HEK293 (cell line): ENCODE data around the gene SEC24C.

ENCODE experiments used
- CTCF ChIA-PET: fragments of 350-600 bp; formaldehyde crosslinking; extraction: SDS; loops from one replicate; lab custom pipeline; 2021; ENCODE audit warnings: antibody characterized with exemption; lab: Yijun Ruan, JAX
- POLR2A ChIA-PET: fragments of 300-600 bp; formaldehyde crosslinking; extraction: SDS; loops from one replicate; lab custom pipeline; 2020; ENCODE audit warnings: antibody characterized with exemption, inconsistent platforms; lab: Yijun Ruan, JAX
- H3K27ac ChIP-seq: fragments of 200-500 bp; sonication (Bioruptor generic); 2 replicates; pipeline ENCODE4 v1.5.1; 2014; ENCODE audit warnings: low read depth, low read length, control low read depth, inconsistent platforms; ENCODE audit errors: extremely low read depth
- H3K36me3 ChIP-seq, 2 experiments: fragments of 200-500 bp in 1 of 2; sonication (Bioruptor generic) in 1 of 2; 1 replicate in 1 of 2; 2 replicates in 1 of 2; pipeline ENCODE4 v1.5.1; 2014 to 2017; ENCODE audit warnings: inconsistent platforms in 2 of 2, low read length in 2 of 2; ENCODE audit not compliant: control insufficient read depth in 2 of 2, insufficient read depth in 1 of 2
- H3K4me1 ChIP-seq: fragments of 200-500 bp; sonication (Bioruptor generic); 2 replicates; pipeline ENCODE4 v1.5.1; 2014; ENCODE audit warnings: mild to moderate bottlenecking, low read length, inconsistent platforms; ENCODE audit not compliant: control insufficient read depth, insufficient read depth
- H3K4me3 ChIP-seq: 2 replicates; pipeline ENCODE4 v1.5.1; 2011; ENCODE audit warnings: low read depth, mild to moderate bottlenecking, control low read depth, low read length, moderate library complexity
- H3K9me3 ChIP-seq: fragments of 200-500 bp; sonication (Bioruptor generic); 2 replicates; pipeline ENCODE4 v1.5.1; 2014; ENCODE audit warnings: low read depth, low read length, inconsistent platforms; ENCODE audit not compliant: control insufficient read depth, insufficient read depth
- GLI4 ChIP-seq: fragments of 450-650 bp; formaldehyde crosslinking; IDR thresholded peaks from 2 replicates; pipeline ENCODE4 v1.5.1; 2016; ENCODE audit warnings: missing biosample characterization, missing genetic modification characterization
- HIC1 ChIP-seq: fragments of 450-650 bp; formaldehyde crosslinking; IDR thresholded peaks from 2 replicates; pipeline ENCODE4 v1.5.1; 2016; ENCODE audit warnings: missing biosample characterization, missing genetic modification characterization
- KLF8 ChIP-seq: fragments of 450-650 bp; formaldehyde crosslinking; IDR thresholded peaks from 2 replicates; pipeline ENCODE4 v1.5.1; 2016; ENCODE audit warnings: missing biosample characterization, missing genetic modification characterization
- PBX3 ChIP-seq: sonication (generic); formaldehyde crosslinking; IDR thresholded peaks from 2 replicates; pipeline ENCODE4 v1.8.1; 2022; ENCODE audit warnings: mild to moderate bottlenecking, moderate library complexity, missing genetic modification reagents
- REST ChIP-seq: fragments of 450-650 bp; formaldehyde crosslinking; IDR thresholded peaks from 2 replicates; pipeline ENCODE4 v1.5.1; 2016; ENCODE audit warnings: missing biosample characterization, missing genetic modification characterization
- ZBTB48 ChIP-seq: fragments of 450-650 bp; formaldehyde crosslinking; IDR thresholded peaks from 2 replicates; pipeline ENCODE4 v1.5.1; 2016; ENCODE audit warnings: missing biosample characterization, missing genetic modification characterization
- ZFP37 ChIP-seq: fragments of 450-650 bp; formaldehyde crosslinking; IDR thresholded peaks from 2 replicates; pipeline ENCODE4 v1.5.1; 2016; ENCODE audit warnings: missing biosample characterization, missing genetic modification characterization
- ZFP41 ChIP-seq: fragments of 450-650 bp; formaldehyde crosslinking; IDR thresholded peaks from 2 replicates; pipeline ENCODE4 v1.5.1; 2016; ENCODE audit warnings: missing biosample characterization, missing genetic modification characterization, borderline replicate concordance
- ZNF140 ChIP-seq: fragments of 450-650 bp; formaldehyde crosslinking; IDR thresholded peaks from 2 replicates; pipeline ENCODE4 v1.5.1; 2016; ENCODE audit warnings: missing biosample characterization, missing genetic modification characterization
- ZNF175 ChIP-seq: fragments of 450-650 bp; formaldehyde crosslinking; IDR thresholded peaks from 2 replicates; pipeline ENCODE4 v1.5.1; 2016; ENCODE audit warnings: missing biosample characterization, missing genetic modification characterization
- ZNF223 ChIP-seq: fragments of 450-650 bp; formaldehyde crosslinking; IDR thresholded peaks from 2 replicates; pipeline ENCODE4 v1.5.1; 2016; ENCODE audit warnings: missing biosample characterization, missing genetic modification characterization
- ZNF311 ChIP-seq: fragments of 450-650 bp; formaldehyde crosslinking; IDR thresholded peaks from 2 replicates; pipeline ENCODE4 v1.5.1; 2017; ENCODE audit warnings: missing biosample characterization, missing genetic modification characterization, borderline replicate concordance
- ZNF394 ChIP-seq: fragments of 450-650 bp; formaldehyde crosslinking; IDR thresholded peaks from 2 replicates; pipeline ENCODE4 v1.5.1; 2016; ENCODE audit warnings: missing biosample characterization, missing genetic modification characterization, mild to moderate bottlenecking, moderate library complexity, borderline replicate concordance
- ZNF513 ChIP-seq: fragments of 450-650 bp; IDR thresholded peaks from 2 replicates; pipeline ENCODE4 v1.5.1; 2018; ENCODE audit warnings: missing biosample characterization, missing genetic modification characterization
- ZNF521 ChIP-seq: fragments of 450-650 bp; formaldehyde crosslinking; IDR thresholded peaks from 2 replicates; pipeline ENCODE4 v1.5.1; 2017; ENCODE audit warnings: missing biosample characterization, mild to moderate bottlenecking, missing genetic modification characterization
- ZNF548 ChIP-seq: fragments of 450-650 bp; formaldehyde crosslinking; IDR thresholded peaks from 2 replicates; pipeline ENCODE4 v1.5.1; 2016; ENCODE audit warnings: missing biosample characterization, missing genetic modification characterization
- ZNF585B ChIP-seq: fragments of 450-650 bp; formaldehyde crosslinking; IDR thresholded peaks from 2 replicates; pipeline ENCODE4 v1.5.1; 2016; ENCODE audit warnings: missing biosample characterization, missing genetic modification characterization
- ZSCAN4 ChIP-seq: fragments of 450-650 bp; formaldehyde crosslinking; IDR thresholded peaks from 2 replicates; pipeline ENCODE4 v1.5.1; 2017; ENCODE audit warnings: missing biosample characterization, missing genetic modification characterization

The SEC24C gene

GRCh38 chr10:73803680-73804286 is 59.6 kb downstream of the SEC24C start:
- peaks cover 26 to 97% of the 10 kb centered on the region in 2 experiments for H3K36me3 ChIP-seq
- ChIA-PET CTCF (no interaction called here), POLR2A (no interaction called here)

GRCh38 chr10:73806176-73806950 is 62.2 kb downstream of the SEC24C start:
- TF ChIP-seq ZNF513 (no peak), ZNF311 (no peak), ZBTB48 (tag by site-specific recombination) (no peak), GLI4 (tag by site-specific recombination) (no peak), ZNF521 (tag by site-specific recombination) (no peak)
- Histone ChIP-seq H3K9me3 (no peaks in the 10 kb centered on the region), H3K36me3 (peaks cover 26 to 81% of the 10 kb centered on the region in 2 experiments), H3K4me1 (no peaks in the 10 kb centered on the region), H3K27ac (no peak overlapping the region), H3K4me3 (no peak overlapping the region)
- POLR2A ChIA-PET = interaction anchor here (0.5 to 1.3 kb wide), 3 partner anchors 12 to 65 kb away, joined by 3 read pairs; partner anchors contain the start of gene CHCHD1
- CTCF ChIA-PET = interaction anchor here (0.6 kb wide), 1 partner anchor 307 kb away, joined by 4 read pairs; no protein-coding TSS in a partner anchor

More at GRCh38 chr10:73803680-73804286, 59.6 kb downstream of the SEC24C start:
- no peaks in the 10 kb centered on the region for H3K9me3 ChIP-seq
- TF ChIP-seq HIC1 (tag by site-specific recombination) (no peak), ZNF223 (tag by site-specific recombination) (no peak), ZFP41 (tag by site-specific recombination) (no peak), ZNF394 (peak; percentile 31; the same call in 1 of the 2 replicates), PBX3 (no peak), ZNF140 (tag by site-specific recombination) (no peak), ZNF585B (no peak)
- TF ChIP-seq, all 188 proteins: peak for 1
- Histone ChIP-seq H3K4me1 (no peaks in the 10 kb centered on the region), H3K4me3 (no peak overlapping the region), H3K27ac (no peak overlapping the region)

GRCh38 chr10:73807471-73807870 is 63.3 kb downstream of the SEC24C start:
- Histone ChIP-seq H3K4me3 (no peak overlapping the region), H3K36me3 (peaks cover 23 to 69% of the 10 kb centered on the region in 2 experiments), H3K4me1 (no peaks in the 10 kb centered on the region), H3K9me3 (no peaks in the 10 kb centered on the region), H3K27ac (no peak overlapping the region)
- CTCF ChIA-PET = no interaction called here
- POLR2A ChIA-PET = interaction anchor here (1.3 kb wide), 1 partner anchor 26 kb away, joined by 3 read pairs; the partner anchor contains the start of gene CHCHD1
- TF ChIP-seq ZNF548 (tag by site-specific recombination) = no peak
- TF ChIP-seq ZNF175 (tag by site-specific recombination) = no peak
- TF ChIP-seq ZSCAN4 = no peak
- no peak for TF ChIP-seq ZFP37 (tag by site-specific recombination)
- no peak for TF ChIP-seq REST (tag by site-specific recombination)
- TF ChIP-seq KLF8 = no peak
